Activated gamma-delta T cell (primary cell): Measurements from ENCODE around the gene NRXN3.
"Not testable (repeated sequence)": the region's sequence is repeated elsewhere in the genome, so short reads cannot be mapped to it uniquely, and the experiment has no call there.

Source experiments
- DNase-seq: peaks from one replicate; lab custom pipeline; 2025; lab: John Stamatoyannopoulos, UW

Gene NRXN3

GRCh38 chr14:79011091-79011919, 841.1 kb downstream of the NRXN3 start:
- no peak for DNase-seq

DNA sequence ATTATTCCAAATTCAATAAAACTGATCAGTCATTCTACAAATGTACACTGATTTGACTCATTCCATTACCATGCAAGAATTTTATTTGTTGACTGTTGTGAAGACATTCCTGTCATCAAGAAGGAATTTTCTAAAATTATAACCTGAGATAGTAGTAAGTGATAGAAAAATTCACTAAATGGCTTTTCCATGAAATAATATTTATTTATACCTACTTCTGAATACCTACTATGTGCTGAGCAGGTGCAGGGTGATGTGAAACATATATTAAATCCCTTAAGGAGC, 841.7 kb downstream of the NRXN3 start:
- no peak for DNase-seq

DNA sequence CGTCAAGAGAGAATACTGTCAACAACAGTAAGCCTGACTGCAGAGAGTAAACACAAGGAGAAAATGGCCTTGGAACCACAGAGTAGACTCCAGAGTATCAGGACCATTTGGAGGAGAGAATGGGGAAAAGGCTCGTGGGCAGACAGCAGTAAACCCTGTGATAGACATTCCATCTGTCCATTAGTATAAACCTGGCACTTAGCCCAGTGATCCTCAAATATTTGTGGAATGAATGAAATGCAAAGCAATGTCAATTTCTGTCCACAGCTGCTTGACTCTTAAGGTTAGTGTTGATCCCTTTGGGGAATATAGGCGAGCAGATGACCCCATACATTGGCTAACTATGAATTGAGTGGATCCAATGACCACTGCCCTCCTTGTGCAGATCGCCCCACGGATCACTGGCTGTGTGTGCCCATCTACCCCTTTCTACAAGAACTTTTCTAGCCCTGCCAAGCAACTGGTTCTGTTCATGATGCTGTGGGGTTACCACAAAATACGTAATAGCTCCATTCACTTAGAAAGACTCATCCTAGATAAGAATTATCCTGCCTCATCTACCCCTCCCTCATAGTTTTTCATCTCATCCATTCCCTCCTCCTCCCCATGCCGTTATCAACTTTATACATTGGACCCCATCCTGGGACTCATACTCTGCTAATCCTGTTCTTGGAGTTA, 846.8 kb downstream of the NRXN3 start:
- DNase-seq: no peak

DNA sequence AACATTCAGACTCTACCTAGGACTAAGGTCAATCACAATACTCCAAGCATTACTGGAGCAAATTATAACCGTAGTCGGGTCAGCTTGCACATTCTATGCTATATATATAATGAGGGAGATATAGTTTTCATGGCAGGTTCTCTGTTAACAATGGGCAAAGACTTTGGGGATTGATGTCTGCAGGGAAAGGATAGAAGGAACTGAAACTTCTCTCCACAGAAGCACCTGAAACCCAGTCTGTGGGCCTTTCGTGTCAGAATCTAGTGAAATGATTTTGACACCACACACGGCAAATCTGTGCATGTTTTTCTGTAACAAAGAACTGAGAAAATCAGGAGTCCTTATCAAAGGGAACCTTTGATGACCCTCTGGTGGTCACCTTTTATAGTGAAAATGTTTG, 847.4 kb downstream of the NRXN3 start:
- DNase-seq: no peak

DNA sequence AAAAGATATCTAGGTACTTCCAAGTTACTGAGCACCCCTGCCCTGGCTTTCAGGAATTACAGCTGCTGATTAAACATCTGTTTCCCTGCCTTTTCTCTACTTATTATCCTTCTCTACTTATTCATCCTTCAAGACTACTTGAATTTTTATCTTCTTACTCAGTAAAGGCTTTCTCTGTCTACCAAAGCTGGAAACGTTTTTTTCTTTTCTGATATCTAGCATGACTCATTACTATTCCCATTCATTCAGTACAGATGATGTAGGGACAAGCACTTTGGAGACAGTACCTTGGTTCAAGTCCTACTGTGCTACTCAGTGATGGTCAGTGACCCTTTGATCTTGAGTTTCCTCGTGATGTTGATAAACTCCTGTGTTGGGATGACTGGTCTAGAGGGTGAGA, 848.7 kb downstream of the NRXN3 start:
- DNase-seq: no peak

DNA sequence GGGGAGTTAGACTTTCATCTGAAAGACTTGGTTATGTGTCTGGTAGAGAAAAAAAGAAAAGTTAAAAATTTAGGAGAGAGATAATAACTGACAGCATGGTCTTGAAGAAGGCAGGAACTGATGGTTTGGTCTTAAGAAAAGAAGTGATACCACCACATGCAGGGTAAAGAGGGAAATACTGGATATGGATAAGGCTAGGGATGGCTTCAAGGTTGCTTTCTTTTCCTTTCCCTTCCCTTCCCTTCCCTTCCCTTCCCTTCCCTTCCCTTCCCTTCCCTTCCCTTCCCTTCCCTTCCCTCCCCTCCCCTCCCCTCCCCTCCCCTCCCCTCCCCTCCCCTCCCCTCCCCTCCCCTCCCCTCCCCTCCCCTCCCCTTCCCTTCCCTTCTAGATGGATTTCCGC, 849.7 kb downstream of the NRXN3 start:
- not testable (repeated sequence) for DNase-seq

DNA sequence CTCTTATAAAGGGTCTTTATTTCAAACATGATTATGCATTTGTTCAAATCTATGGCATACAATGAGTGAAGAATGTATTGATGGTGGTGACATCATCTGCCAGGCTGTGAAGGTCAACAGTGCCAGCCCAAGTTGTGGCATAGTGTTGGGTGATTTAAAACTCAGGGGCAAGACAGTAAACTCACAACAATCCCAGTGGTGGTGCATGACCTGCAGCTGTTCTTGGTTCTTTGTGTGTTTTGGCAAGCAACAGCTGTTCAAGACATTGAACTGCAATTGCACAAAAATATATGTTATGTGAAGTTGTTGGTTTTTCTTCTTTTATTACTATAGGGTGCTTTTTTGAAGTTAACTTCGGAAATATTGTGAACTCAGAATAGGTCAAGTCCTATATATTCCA, 851.6 kb downstream of the NRXN3 start:
- DNase-seq: no peak

DNA sequence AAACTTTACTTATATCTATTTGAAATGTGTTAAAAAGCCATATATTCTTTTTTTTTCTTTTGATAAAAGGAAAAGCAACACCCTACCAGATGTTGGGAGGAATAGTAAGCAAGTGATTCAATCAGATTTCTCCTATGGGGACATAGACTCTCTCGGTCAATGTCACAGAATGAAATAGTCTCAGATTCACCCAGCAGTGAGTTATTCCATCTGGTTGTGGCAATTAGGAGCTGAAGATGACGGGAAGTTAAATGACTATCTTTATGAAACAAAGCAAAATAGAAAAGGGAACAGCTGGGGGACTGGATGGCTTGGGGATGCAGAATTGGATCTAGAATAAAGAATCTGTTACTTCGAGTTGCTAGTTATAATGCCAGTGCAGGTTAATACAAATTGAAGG, 857.0 kb downstream of the NRXN3 start:
- no peak for DNase-seq

DNA sequence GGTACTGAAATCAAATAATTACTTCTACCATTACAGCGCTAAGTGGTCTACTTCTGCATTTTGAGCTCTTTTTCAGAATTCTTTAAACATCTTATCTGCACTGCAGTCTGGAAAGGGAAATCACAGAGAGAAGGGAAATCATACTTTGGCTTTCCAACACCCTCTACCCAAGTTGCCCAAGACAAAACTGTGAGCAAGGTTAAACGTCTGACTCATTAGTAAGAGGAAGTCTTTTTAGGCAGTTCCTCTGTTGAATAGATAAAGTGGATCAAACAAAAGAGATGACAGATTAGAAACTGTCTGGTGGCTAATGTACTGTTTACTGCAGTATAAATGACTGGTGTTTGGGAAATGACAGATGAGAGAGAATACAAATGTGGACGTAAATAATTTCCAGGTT, 858.1 kb downstream of the NRXN3 start:
- DNase-seq: no peak

- no peak for DNase-seq
Observed at GRCh38 chr14:79036441-79036840, 866.3 kb downstream of the NRXN3 start.

DNA sequence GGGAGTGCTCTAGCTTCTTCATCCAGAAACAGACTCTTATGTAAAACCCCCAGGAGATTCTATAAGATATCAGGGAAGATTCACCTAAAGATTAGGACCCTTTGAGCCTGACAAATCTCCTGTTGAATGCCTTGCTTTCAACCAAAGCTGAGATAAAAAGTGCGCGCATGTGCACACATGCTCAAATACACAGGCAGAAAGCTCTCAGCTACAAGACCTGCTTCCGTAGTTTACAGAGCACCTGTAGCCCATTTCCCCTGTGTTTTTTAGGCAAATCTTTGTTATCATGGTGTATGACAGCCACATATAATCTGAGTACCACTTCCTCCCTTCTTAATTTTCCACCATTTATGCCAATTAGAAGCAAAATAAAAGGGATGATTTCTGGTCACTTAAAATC, 866.9 kb downstream of the NRXN3 start:
- DNase-seq: no peak

DNA sequence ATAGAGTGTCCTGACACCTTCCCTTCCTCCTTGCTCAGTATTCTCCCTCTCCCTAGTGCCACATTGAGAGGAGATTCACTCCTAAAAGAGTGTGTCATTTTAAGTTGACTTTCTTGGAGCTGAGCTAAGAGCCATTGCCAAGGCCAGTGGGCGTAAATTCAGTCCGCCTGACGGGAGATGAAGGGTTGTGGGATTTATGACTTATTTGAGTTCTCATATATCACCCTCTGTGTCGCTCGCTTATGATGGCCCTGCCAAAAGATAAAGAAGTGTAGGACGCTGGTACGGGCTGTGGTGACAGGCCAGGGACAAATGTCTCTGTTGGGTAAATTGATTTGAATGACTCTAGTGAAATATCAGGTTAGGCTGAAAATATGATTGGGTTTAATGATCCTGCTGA, 867.4 kb downstream of the NRXN3 start:
- DNase-seq: no peak

GRCh38 chr14:79040790-79041189, 870.6 kb downstream of the NRXN3 start:
- DNase-seq: no peak

DNA sequence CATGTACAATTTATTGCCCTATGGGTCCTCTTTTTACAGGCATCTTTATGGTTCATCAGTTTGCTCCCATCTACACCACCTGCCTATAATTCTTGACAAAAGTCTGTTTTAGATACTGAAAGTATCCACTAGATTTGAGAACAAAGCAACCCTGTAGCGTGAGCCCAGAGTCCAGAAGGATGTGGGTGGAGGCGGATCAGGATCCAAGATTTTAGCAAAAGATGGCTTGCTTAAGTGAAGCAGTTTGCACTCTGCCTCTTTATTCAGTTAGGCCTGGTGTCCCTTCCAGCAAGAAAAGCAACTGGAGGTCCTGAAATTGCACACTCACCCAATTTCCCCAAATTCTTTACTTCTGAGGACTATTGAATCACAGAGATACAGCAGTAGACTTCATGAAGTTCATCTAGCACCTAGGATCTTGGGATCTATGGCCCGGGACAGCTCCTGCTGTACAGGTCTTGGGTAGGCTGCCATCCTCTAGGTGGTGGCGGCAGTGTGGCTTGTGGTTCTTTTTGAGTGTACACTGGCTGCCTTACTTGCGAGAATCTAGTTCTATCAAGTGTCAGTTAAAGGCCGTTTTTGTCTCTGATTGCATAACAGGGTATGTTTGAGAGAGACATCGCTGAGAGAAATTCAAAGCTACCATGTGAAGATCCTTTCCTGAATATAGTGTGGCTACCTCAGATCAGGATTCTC, 873.2 kb downstream of the NRXN3 start:
- no peak for DNase-seq

DNA sequence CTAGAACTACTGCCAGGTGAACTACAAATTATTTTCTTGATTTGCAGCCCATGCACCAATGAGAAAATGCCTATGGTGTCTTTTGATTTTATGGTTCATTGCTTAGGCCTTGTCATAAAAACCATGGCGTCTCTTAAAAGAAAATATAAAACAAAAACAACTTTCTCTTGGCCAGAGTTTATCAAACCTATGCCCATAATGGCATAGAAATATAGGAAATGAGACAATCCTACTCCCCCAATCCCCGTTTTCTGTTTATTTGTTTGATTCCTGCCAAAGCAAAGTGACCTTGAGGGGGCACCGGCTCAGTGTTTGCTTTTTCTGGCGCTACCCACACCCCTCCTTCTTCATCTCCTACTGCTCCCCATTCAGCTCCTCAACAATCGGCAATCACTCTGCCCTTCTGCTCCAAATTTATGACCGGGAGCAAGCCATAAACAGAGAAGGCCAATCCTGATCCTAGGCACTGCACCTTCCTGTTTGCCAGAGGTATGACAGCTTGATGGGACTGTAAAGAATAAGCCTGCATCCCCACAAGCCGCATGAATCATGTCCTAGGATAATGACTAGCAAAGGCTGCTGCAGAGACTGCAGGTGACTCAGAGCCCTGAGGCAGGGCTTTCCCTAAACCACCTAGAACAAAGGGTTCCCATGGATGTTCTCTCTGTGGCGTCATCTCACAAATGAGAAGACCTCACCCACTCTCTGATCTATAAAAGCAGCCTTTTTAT, 874.9 kb downstream of the NRXN3 start:
- no peak for DNase-seq

- no peak for DNase-seq
Observed at GRCh38 chr14:79050787-79051727, 880.9 kb downstream of the NRXN3 start.

DNA sequence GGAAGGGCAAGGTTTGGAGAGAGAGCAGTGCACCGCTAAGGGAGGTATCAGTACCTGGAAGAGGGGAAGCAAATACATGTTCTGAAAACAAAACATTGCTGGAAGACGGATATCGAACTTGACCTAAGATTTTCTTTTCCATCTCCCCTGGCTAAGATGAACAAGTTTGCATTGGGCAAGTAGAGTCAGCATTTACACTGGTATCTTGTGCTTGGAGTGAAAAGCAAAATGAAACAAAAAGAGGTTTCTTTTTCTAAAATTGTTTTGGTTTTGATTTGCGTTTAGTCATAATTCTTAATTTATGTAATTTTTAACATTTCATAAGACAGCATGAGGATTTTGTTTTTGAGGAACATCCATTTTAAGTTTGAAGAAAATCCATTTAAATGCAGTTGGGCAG, 881.6 kb downstream of the NRXN3 start:
- DNase-seq: no peak

GRCh38 chr14:79056879-79057278, 886.7 kb downstream of the NRXN3 start:
- no peak for DNase-seq

DNA sequence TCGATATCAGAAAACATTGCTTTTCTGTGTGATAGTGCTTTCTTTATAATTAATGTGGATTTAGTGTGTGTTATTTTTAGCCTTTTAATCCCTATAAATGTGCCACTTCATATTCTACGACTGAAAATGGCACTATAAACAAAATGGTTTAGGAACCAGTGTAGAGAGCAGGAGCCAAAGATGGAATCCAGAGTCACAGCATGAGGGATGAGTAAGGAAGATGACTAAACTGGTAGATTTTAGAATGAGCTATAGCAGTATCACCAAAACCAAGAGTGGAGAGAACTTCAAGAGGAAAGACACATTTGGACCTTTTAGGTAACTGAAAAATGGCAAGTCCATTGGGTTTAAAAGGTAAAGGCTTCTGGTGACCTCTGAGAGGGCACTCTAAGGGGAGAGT, 887.2 kb downstream of the NRXN3 start:
- DNase-seq: no peak

GRCh38 chr14:79062226-79062625, 892.1 kb downstream of the NRXN3 start:
- DNase-seq: no peak

DNA sequence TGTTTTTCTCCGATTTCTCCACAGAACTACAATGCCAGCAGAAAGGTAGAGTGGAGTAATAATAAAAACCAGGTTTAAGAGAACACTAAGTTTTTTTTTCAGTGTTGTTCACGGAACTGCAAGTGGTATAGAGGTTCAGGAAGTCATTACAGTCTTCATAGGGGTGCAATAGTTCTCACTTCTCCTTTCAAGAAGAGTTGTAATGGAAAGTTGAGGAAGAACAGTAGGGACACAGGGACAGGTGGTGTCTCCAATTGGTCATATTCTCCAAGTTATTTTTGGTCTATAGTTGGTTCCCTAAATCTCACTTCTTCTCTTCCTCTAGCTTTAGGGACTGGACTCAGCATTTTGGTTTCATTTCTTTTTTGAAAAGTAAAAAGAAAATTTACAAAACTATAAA, 894.0 kb downstream of the NRXN3 start:
- DNase-seq: no peak
